Caki2 (cell line): Measurements from ENCODE around the gene TRPV4. TPM values are rescaled to one million over a fixed set of nuclear protein-coding genes. Genes with fewer than 3 reads are reported as not detected.

Source experiments
- DNase-seq: peaks from one replicate; pipeline ENCODE4 v3.0.0-alpha.2; 2015; ENCODE audit warnings: low read depth
- in situ Hi-C: cut with HindIII; loops from 2 replicates; pipeline ENCODE4 v1.10.0; 2016; ENCODE audit warnings: low sequenced_read_pairs, low pct_unique_long_range_greater_than_20kb, mixed read lengths
- total RNA-seq: library from RNA; depleted of rRNA; stranded (reverse); fragments of >200 nt; shearing (Covaris generic); gene quantifications from 2 replicates; pipeline ENCODE4 v1.2.3, GENCODE V29; 2014; ENCODE audit warnings: low replicate concordance

Gene TRPV4
- total RNA-seq, 1 experiment from 2014 or later, result not detected

DNA sequence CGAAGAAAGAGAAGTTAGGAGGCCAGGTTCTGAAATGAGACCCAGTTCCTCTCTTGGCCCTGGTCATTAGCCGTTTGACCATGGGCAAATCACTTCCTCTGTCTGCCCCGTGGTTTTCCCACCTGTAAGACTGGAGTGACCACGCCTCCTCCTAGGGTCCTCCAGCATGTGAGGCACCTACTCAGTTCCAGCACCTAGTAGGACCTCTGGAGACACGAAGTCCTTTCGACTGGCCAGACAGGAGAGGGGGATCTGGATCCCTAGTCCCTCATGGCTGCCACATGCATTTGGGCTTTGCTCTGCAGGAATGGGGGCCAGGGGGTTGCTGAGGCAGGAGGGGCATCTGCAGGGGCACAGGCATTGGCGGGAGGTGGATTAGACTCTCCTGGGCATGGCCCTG is 16.3 kb downstream of the TRPV4 start:
- in situ Hi-C loops, result no loop called here
- DNase-seq, result no peak

- in situ Hi-C loops, result no loop called here
- DNase-seq, result no peak
These were observed 17.2 kb downstream of the TRPV4 start for GRCh38 chr12:109815757-109816617.

- no peak for DNase-seq
- in situ Hi-C loops, result no loop called here
These were observed 18.0 kb downstream of the TRPV4 start for GRCh38 chr12:109815225-109815624.

DNA sequence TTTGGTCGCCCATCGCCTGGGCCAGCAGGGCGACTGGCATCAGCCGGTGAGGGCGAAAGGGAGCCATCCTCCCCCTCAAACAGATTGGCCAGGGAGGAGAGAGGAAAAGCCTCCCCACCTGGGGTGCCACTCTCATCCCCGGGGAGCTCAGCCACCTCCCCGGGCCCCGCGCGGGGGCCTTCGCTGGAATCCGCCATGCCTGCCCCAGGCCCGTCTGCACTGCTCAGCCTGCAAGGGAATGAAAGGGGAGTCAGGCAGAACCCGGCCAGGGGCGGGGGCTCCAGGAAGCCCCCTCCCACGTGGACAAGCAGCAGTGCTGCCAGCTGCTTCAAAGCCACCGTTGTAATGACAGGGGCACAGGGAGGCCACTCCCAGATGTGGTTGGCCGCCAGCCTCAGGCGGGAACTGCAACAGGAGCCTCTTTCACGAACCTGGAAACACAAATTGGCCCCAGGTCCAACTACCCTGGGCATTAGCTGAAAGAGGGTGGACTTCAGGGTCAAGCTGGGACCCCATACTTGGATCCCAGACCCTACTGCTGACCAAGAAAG is 18.5 kb downstream of the TRPV4 start:
- in situ Hi-C loops, result no loop called here

DNA sequence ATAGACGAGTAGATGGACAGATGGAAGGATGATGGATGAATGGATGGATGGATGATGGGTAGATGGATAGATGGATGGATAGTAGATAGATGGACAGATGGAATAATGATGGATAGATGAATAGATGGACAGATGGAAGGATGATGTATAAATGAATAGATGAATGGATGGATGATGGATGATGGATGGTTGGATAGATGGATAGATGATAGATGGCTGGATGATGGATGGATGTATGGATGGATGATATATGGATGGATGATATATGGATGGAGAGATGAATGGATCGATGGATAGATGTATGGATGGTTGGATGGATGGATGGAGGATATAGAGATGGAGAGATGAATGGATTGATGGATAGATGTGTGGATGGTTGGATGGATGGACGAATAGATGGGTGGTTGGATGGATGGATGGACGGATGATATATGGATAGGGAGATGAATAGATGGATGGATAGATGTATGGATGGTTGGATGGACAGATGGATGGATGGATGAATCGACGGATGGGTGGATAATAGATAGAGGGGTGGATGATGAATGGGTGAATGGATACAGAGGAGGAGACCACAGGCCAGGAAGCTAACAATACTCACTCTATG is 19.3 kb downstream of the TRPV4 start:
- DNase-seq, result no peak
- in situ Hi-C loops, result no loop called here

More for the DNA sequence above, 18.5 kb downstream of the TRPV4 start:
- DNase-seq, result no peak

GRCh38 chr12:109811624-109811995 is 21.6 kb downstream of the TRPV4 start:
- no peak for DNase-seq
- in situ Hi-C loops, result no loop called here

GRCh38 chr12:109810954-109811623 is 22.1 kb downstream of the TRPV4 start:
- in situ Hi-C loops, result no loop called here
- DNase-seq, result no peak

GRCh38 chr12:109808876-109809646 is 24.1 kb downstream of the TRPV4 start:
- in situ Hi-C loops, result no loop called here
- no peak for DNase-seq

GRCh38 chr12:109807954-109808643 is 25.1 kb downstream of the TRPV4 start:
- in situ Hi-C loops, result no loop called here
- DNase-seq, result no peak

DNA sequence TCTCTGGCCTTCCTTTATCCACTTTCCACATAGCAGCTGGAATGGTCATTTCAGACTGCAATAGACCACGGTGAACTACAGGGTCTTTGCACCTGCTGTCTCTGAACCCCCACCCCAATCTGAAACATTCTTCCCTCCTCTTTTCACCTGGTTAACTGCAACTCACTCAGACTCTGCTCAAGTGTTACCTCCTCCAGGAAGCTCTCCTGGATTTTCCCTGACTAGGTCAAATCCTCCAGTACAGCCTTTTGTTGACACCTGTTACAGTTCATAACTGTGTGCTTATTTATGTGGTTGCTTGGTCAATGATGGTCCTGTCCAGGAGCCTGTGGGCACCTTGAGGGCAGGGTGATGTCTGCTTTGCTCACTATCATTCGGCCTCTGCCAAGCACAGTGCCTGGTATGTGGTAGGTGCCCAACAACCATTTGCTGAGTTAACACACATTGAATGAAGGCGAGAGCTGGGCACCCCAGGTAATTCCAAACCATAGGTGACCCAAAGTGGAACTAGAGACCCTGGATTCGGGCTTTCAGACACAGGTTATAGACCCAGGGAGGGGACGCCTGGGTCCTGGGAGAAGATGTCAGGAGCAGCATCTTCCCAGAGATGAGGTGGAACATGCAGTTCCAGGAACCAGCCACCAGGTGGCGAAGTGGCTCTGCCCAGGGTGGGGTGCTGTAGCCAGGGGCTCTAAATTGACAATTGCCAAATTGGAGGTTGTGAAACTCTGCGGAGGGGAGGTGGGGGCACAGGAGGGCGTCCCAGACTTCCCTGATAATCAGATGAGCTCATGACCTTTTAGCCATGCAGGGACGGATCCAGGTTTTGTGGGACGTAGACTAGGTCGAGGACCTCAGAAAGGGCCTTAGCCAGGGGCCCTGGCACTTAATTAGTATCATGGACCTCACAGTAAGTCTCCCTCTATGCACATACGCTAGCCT is 28.1 kb downstream of the TRPV4 start:
- in situ Hi-C loops, result no loop called here

GRCh38 chr12:109803678-109804077 is 29.5 kb downstream of the TRPV4 start:
- in situ Hi-C loops, result no loop called here
- DNase-seq, result no peak

More for the DNA sequence above, 28.1 kb downstream of the TRPV4 start:
- DNase-seq, result peak; percentile 23

GRCh38 chr12:109802828-109803227 is 30.4 kb downstream of the TRPV4 start:
- no peak for DNase-seq
- in situ Hi-C loops, result no loop called here

GRCh38 chr12:109800536-109800935 is 32.7 kb downstream of the TRPV4 start:
- in situ Hi-C loops, result no loop called here
- DNase-seq, result no peak

DNA sequence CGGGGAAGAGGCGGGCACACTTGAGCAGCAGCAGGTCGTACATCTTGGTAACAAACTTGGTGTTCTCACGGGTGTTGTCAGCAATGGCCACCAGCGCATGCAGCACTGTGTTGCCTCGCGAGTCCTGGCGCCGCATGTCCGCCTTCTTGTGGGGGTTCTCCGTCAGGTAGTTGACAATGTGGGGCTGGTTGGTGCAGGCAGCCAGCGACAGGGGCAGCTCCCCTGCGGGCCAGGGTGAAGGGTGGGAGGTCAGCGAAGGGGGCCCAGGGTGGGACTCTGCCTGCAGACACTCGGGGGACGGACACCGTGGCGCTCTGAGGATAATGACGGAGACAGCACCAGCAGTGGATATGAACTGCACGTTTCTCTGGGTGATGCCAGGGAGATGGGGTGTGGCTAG is 34.5 kb downstream of the TRPV4 start:
- in situ Hi-C loops, result no loop called here
- no peak for DNase-seq

DNA sequence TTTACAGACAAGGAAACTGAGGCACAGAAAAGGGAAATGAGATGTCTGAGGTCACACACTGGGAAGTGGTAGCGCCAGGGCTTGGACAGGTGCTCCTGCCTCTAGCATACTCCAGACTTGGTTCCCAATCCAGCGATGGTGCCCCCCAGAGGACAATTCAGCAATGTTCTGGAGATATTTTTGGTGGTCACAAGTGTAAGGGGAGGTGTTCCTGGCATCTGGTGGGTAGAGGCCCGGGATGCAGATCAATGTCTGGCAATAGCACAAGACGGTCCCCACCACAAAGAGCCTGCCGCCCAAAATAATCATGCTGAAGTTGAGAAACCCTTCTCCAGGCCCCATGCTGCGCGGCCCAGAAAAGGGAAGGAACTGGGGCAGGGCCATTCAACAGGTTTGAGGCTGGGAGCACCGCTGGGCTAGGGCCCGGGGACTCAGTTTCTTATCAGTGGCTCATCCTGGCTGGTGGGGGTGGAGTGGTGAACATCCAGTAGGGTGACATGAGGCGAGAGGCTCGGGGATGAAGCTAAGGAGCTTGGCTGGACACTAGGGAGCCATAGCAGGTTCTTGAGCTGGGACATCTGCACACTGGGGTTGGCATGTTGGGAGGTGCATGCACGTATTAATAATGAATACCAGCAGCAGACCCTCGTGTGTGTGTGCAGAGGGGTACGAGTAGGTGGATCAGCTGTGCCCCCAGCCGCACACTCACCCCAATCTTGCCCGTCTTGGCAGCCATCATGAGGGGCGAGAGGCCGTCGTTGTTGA is 35.1 kb downstream of the TRPV4 start:
- no peak for DNase-seq
- in situ Hi-C loops, result no loop called here

GRCh38 chr12:109796057-109796456 is 37.1 kb downstream of the TRPV4 start:
- DNase-seq, result no peak
- in situ Hi-C loops, result no loop called here
